Measurements from ENCODE around the gene TSKS. TPM values are rescaled to one million over a fixed set of nuclear protein-coding genes. Genes with fewer than 3 reads are reported as not detected.

TSKS gene, protein sequence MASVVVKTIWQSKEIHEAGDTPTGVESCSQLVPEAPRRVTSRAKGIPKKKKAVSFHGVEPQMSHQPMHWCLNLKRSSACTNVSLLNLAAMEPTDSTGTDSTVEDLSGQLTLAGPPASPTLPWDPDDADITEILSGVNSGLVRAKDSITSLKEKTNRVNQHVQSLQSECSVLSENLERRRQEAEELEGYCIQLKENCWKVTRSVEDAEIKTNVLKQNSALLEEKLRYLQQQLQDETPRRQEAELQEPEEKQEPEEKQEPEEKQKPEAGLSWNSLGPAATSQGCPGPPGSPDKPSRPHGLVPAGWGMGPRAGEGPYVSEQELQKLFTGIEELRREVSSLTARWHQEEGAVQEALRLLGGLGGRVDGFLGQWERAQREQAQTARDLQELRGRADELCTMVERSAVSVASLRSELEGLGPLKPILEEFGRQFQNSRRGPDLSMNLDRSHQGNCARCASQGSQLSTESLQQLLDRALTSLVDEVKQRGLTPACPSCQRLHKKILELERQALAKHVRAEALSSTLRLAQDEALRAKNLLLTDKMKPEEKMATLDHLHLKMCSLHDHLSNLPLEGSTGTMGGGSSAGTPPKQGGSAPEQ
- not detected in 2 replicates for total RNA-seq

GRCh38 chr19:49763230-49763629 is at the start of gene TSKS:
Gene TSKS, minus strand, starts transcription at chr19:49763306. Its CDS starts 59 bp downstream, at chr19:49763247.

DNA sequence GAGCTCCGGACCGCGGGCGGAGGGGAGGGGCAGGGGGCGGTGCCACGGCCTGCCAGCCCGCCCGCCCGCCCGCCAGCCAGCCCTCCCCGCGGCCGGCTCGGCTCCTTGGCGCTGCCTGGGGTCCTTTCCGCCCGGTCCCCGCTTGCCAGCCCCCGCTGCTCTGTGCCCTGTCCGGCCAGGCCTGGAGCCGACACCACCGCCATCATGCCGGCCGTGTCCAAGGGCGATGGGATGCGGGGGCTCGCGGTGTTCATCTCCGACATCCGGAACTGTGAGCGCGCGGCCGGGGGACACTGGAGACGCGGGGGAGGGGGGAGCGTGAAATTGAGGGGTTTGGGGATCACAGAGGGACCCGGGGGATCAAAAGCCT is 3.8 kb upstream of the TSKS start, which contains the start of gene AP2A1:
Gene AP2A1, plus strand, starts transcription at position 72 of the 370 bp plus-strand sequence. Its CDS starts 133 bp downstream, at position 205.

GRCh38 chr19:49690656-49691242 is 72.4 kb downstream of the TSKS start, which contains the start of gene CPT1C:
Gene CPT1C, plus strand, starts transcription at chr19:49691116. Its CDS starts 1,137 bp downstream, at chr19:49692253.

Other genes with a start within 250 kb of the TSKS start
- 10.5 and 15.2 TPM in 2 replicates for gene RCN3, start 235.3 kb downstream of the TSKS start, total RNA-seq
- 126 and 136 TPM in 2 replicates for gene NOSIP, start 182.8 kb downstream of the TSKS start, total RNA-seq
- gene PRRG2, start 182.0 kb downstream of the TSKS start, total RNA-seq: 2.6 and 3.7 TPM in 2 replicates
- gene PRR12, start 172.1 kb downstream of the TSKS start, total RNA-seq: 2.3 and 4.5 TPM in 2 replicates
- gene RRAS, start 123.2 kb downstream of the TSKS start, total RNA-seq: 22.3 and 30.3 TPM in 2 replicates
- 8.3 and 20.1 TPM in 2 replicates for gene SCAF1, start 121.1 kb downstream of the TSKS start, total RNA-seq
- 65.2 and 71.7 TPM in 2 replicates for gene IRF3, start 97.4 kb downstream of the TSKS start, total RNA-seq
- 4.5 and 7.0 TPM in 2 replicates for gene BCL2L12, start 97.4 kb downstream of the TSKS start, total RNA-seq
- gene PRMT1, start 86.0 kb downstream of the TSKS start, total RNA-seq: 400 and 451 TPM in 2 replicates
- 0.63 and 3.2 TPM in 2 replicates for gene ADM5, start 73.7 kb downstream of the TSKS start, total RNA-seq
- gene CPT1C, start 72.2 kb downstream of the TSKS start, total RNA-seq: 22.8 and 24.9 TPM in 2 replicates
- 46.6 and 81.9 TPM in 2 replicates for gene AP2A1, start 3.7 kb upstream of the TSKS start, total RNA-seq
- 19.3 and 20.0 TPM in 2 replicates for gene FUZ, start 50.0 kb upstream of the TSKS start, total RNA-seq
- 9.7 and 25.1 TPM in 2 replicates for gene MED25, start 55.0 kb upstream of the TSKS start, total RNA-seq
- gene PTOV1, start 87.9 kb upstream of the TSKS start, total RNA-seq: 37.2 and 79.3 TPM in 2 replicates
- gene PNKP, start 104.3 kb upstream of the TSKS start, total RNA-seq: 32.1 and 46.5 TPM in 2 replicates
- 6.6 and 12.7 TPM in 2 replicates for gene AKT1S1, start 114.0 kb upstream of the TSKS start, total RNA-seq
- gene TBC1D17, start 114.4 kb upstream of the TSKS start, total RNA-seq: 7.8 and 10.9 TPM in 2 replicates
- gene IL4I1, start 133.6 kb upstream of the TSKS start, total RNA-seq: 4.0 and 7.0 TPM in 2 replicates
- 3.4 and 5.8 TPM in 2 replicates for gene ATF5, start 165.9 kb upstream of the TSKS start, total RNA-seq
- gene NUP62, start 166.2 kb upstream of the TSKS start, total RNA-seq: 21.0 and 49.7 TPM in 2 replicates
- not detected in 2 replicates for gene SIGLEC11, start 197.9 kb upstream of the TSKS start, total RNA-seq

Measured in bladder microvascular endothelial cell (primary cell).